ENCODE results near the gene PDE9A.

PDE9A gene

DNA sequence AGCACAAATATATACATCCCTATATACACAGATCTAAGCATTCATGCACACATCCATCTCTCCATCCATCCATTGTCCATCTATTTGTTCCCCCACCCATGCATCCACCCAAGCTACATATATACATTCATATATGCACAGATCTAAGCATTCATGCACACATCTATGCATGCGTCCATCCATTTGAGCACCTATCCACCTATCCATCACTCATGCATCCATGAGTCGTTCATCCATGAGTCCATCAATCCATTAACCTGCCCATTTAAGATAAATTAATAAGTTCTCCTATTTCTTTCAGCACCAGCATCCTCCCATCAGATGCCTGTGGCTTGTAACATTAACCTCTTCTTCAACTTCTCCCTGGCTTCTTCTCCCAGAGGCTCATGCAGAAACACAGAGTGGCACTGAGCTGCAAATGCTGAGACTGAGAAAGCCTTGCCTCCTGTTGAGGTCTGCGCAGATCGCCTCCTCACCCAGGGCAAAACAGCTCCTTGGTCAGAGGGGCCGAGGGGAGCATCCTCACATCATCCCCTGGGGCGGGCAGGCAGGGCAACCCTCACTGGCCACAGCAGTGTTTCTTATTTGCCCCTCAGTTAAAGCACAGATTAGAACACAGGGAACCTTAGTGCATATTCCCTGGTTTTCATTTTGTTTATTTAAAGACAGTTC is 17.4 kb upstream of the PDE9A start:
- Histone ChIP-seq H3K9ac (no peak overlapping the region), H3K27me3 (peaks cover 0 to 4% (median 0%) of the 10 kb centered on the region in 11 experiments; a peak in 1 of 22 replicates), H3K4me3 (no peak overlapping the region), H3K4me2 (no peak overlapping the region), H3K9me3 (replicated peaks in 1 of 11) (no peaks in the 10 kb centered on the region), H4K20me1 (peaks cover 0 to 3% (median 0%) of the 10 kb centered on the region in 11 experiments; a peak in 1 of 22 replicates), H3K27ac (no peak overlapping the region), H3K4me1 (no peaks in the 10 kb centered on the region), H3K36me3 (no peaks in the 10 kb centered on the region)
- TF ChIP-seq Cebpa-rat (IDR thresholded peaks at IDR 0.05) = no peak

DNA sequence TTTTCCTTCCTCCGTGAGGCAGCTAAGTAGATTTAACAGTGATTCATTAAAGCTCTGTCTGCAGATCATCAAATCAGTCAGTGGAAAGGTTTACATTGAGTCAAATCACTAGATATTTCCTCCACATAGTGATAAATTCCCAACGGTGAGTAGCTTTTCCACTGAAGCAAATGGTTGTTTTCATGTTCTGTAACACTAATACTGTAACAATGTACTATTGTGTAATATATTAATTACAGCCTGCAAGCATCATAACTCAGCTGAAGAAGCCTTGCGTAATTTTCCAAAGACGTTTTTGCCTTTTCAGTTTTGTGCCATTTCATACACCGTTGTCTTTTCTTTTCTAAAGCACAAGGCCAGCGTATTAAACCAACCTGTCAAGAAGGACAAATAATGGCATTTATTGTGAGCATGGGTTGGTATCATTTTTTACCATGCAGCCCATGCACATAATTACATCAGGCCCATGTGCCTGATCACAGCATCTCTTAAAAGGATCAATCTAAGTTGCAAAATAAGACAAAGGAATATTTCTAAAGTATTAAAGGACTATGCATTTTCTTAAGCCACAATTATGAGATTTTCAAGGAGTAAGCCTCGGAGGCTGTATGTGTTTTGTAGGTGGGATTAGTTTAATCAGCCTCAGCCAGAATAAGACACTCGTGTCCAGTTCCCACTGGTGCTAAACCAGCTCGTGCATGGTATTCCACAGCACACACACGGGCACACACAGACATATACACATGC is 16.7 kb upstream of the PDE9A start:
- H4K20me1 ChIP-seq = peaks cover 0 to 5% (median 0%) of the 10 kb centered on the region in 11 experiments; a peak in 1 of 22 replicates
- H3K4me3 ChIP-seq = no peak overlapping the region
- peak in 5 of 11 experiments; percentile 29 to 67 (median 53); a peak in 7 of 22 replicates for TF ChIP-seq Cebpa-rat (IDR thresholded peaks at IDR 0.05)
- no peak overlapping the region for H3K27ac ChIP-seq
- H3K9me3 ChIP-seq (replicated peaks in 1 of 11) = no peaks in the 10 kb centered on the region
- H3K4me2 ChIP-seq = no peak overlapping the region
- H3K4me1 ChIP-seq = no peaks in the 10 kb centered on the region
- H3K36me3 ChIP-seq = no peaks in the 10 kb centered on the region
- peaks cover 0 to 9% (median under 1%) of the 10 kb centered on the region in 11 experiments; a peak in 10 of 22 replicates for H3K27me3 ChIP-seq
- H3K9ac ChIP-seq = no peak overlapping the region

DNA sequence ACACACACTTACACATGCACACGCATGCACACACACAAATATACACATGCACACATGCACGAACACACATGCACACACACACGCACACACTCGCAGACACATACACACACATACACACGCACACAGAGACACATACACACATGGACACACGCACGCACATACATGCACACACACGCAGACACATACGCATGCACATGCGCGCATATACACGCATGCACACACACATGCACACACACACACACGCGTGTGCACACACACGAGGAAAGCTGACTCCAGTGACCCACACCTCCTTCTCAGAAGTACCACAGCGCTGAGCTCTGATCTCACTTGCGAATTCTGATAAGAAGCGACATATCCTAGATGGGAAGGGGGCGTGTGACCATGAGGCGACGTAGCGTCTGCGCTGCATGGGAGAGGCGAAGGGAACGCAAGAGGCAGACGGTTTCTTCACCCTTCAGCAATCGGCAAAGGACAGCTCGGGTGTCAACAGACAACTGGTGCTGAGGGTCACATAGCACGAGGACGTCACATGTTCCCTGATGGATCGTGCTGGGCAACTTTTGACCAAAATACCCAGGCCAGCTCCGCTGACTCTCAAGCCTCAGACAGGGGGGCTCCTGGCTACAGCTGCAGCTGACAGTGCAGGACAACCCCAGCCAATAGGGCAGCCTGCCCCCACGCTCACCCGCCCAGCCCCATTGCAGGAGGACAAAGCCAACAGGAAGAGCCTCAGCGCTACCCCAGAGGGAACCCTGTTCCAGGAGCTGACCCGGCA is 16.0 kb upstream of the PDE9A start:
- no peak overlapping the region for H3K4me3 ChIP-seq
- H4K20me1 ChIP-seq = peaks cover 0 to 5% (median 0%) of the 10 kb centered on the region in 11 experiments; a peak in 1 of 22 replicates
- H3K27me3 ChIP-seq = peaks cover 0 to 13% (median 5%) of the 10 kb centered on the region in 11 experiments; a peak in 11 of 22 replicates
- H3K9me3 ChIP-seq (replicated peaks in 1 of 11) = no peaks in the 10 kb centered on the region
- no peak overlapping the region for H3K27ac ChIP-seq
- H3K9ac ChIP-seq = no peak overlapping the region
- H3K4me2 ChIP-seq = no peak overlapping the region
- H3K4me1 ChIP-seq = no peaks in the 10 kb centered on the region
- H3K36me3 ChIP-seq = no peaks in the 10 kb centered on the region
- no peak for TF ChIP-seq Cebpa-rat (IDR thresholded peaks at IDR 0.05)

DNA sequence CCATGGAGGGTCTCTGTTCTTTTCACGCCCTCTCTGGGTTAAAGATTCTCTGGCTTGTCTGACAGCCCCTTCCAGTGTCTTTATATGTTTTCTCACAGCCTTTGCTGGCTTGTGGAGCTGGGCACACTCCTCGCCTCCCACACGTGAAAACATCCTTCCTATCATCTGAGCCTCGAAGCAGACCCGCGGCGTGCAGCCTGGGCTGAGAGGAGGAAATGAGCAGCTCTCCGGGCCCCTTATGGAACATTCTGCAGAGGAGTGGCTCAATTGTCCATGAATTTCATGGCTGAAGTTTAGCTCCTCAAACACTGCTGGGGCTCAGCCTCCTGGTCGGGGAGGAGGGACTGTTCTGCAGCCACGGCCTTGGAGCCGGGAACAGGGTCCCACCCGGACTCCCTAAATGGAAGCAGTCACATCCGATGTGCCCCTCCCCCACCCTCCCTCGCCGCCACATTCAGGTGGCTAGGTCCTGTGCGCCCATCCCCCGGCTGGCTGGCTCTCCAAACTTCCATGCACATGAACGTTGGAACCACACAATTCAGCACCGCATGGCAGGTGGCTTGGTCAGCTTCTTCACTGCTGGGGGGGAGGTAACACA is 15.1 kb upstream of the PDE9A start:
- no peak overlapping the region for H3K4me2 ChIP-seq
- H3K27ac ChIP-seq = no peak overlapping the region
- peaks cover 0 to 5% (median 0%) of the 10 kb centered on the region in 11 experiments; a peak in 2 of 22 replicates for H4K20me1 ChIP-seq
- peaks cover 0 to 13% (median 6%) of the 10 kb centered on the region in 11 experiments; a peak in 11 of 22 replicates for H3K27me3 ChIP-seq
- no peak overlapping the region for H3K4me3 ChIP-seq
- H3K36me3 ChIP-seq = no peaks in the 10 kb centered on the region
- TF ChIP-seq Cebpa-rat (IDR thresholded peaks at IDR 0.05) = no peak
- H3K4me1 ChIP-seq = no peaks in the 10 kb centered on the region
- H3K9me3 ChIP-seq (replicated peaks in 1 of 11) = no peaks in the 10 kb centered on the region
- H3K9ac ChIP-seq = no peak overlapping the region

DNA sequence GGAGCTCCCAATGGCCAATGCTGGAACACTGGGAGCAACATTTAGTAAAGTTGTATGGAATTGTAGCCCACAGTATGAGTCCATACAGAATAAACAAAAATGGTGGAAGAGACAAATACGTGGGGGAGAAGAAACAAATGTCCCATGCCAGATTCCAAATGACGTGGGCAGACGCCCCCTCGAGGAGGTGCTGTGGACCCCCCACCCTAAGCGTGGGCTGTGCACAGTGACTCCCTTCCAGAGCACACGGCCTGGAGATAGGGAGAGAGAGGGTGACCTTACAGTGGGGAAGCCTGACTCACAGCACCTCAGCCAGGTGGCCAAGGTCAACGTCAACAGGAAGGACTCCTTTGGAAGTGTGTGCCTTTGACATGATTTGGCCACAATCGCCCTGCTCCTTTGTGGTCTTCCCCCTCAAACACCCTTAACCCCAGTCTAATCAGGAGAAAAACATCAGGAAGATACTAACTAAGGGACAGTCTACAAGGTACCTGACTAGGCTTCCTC is 13.7 kb upstream of the PDE9A start:
- H3K4me1 ChIP-seq = no peaks in the 10 kb centered on the region
- peaks cover 0 to 16% (median 6%) of the 10 kb centered on the region in 11 experiments; a peak in 11 of 22 replicates for H3K27me3 ChIP-seq
- no peak overlapping the region for H3K4me2 ChIP-seq
- no peak overlapping the region for H3K9ac ChIP-seq
- no peak for TF ChIP-seq Cebpa-rat (IDR thresholded peaks at IDR 0.05)
- H4K20me1 ChIP-seq = peaks cover 0 to 10% (median 0%) of the 10 kb centered on the region in 11 experiments; a peak in 4 of 22 replicates
- no peaks in the 10 kb centered on the region for H3K9me3 ChIP-seq (replicated peaks in 1 of 11)
- no peaks in the 10 kb centered on the region for H3K36me3 ChIP-seq
- no peak overlapping the region for H3K27ac ChIP-seq
- H3K4me3 ChIP-seq = no peak overlapping the region

DNA sequence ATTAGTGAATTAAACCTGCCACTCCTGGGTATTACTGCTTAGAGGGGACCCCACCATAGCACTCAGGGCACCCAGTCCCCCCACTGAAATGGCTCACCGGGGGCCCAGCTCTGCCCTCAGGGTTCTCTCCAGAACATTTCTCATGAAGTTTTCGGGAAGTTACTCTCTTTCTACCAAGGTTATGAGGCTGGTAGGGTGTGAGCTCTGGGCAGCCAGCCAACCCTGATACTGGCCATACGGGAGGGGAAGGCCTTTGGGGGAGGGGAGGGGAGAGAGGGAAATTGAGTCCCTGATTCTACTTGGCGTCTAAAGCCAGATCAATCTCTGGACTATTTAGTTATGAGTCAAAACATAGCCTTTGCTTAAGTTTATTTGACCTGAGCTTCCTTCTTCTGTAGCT is 12.9 kb upstream of the PDE9A start:
- Histone ChIP-seq H4K20me1 (peaks cover 0 to 17% (median 0%) of the 10 kb centered on the region in 11 experiments; a peak in 5 of 22 replicates), H3K36me3 (no peaks in the 10 kb centered on the region), H3K9ac (no peak overlapping the region), H3K27ac (no peak overlapping the region), H3K4me3 (no peak overlapping the region), H3K9me3 (replicated peaks in 1 of 11) (no peaks in the 10 kb centered on the region), H3K4me2 (peak overlapping the region in 2 of 11 experiments; percentile 27 to 32; a peak in 1 of 22 replicates), H3K4me1 (no peaks in the 10 kb centered on the region), H3K27me3 (peaks cover 0 to 22% (median 6%) of the 10 kb centered on the region in 11 experiments; a peak in 12 of 22 replicates)
- TF ChIP-seq Cebpa-rat (IDR thresholded peaks at IDR 0.05) = no peak

DNA sequence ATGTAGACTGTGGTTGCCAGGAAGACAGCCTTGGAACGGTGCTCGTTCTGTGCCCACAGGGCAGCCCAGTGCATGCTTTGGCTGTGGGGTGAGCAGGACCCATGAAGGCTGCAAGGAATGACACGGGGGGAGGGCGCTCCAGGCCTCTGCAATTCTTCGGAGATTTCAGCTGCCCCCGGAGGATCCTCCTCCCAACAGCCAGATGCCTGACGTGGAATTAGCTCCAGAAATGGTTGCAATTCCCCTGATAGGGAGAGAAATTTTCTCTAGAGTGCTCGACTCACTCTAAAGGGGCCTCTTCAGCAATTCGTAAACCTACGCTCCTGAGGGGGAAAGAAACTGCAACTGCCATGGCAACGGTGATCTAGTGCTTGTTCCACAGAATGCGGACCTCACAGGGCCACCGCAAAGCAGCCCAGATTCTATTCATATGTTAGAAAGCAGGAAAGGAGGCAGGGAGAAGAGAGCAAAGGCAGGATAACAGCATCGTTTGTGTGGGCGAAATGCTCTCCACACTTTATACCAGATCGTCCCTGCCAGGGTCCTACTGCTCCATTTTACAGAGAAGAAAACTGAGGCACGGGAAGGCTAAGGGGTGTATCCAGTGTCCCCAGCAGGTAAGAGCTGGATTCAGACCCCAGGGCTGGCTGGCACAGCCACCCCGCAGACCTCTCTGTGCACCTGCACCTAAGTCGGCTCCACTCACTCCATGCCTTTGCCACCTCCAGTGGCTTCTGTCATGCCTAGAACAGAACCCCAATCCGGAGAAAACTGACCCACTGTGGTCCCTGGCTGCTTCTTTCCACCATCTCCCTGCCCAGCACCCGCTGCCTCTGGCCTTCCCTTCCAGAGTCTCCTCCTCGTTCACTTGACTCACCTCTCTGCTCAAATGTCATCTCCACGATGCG is 11.9 kb upstream of the PDE9A start:
- H3K36me3 ChIP-seq = no peaks in the 10 kb centered on the region

More for the DNA sequence above, 11.9 kb upstream of the PDE9A start:
- Histone ChIP-seq H3K4me3 (no peak overlapping the region), H3K9me3 (replicated peaks in 1 of 11) (no peaks in the 10 kb centered on the region), H3K9ac (no peak overlapping the region), H3K27me3 (peaks cover 0 to 22% (median 6%) of the 10 kb centered on the region in 11 experiments; a peak in 13 of 22 replicates), H3K4me1 (no peaks in the 10 kb centered on the region), H4K20me1 (peaks cover 0 to 17% (median 0%) of the 10 kb centered on the region in 11 experiments; a peak in 5 of 22 replicates), H3K4me2 (no peak overlapping the region), H3K27ac (no peak overlapping the region)
- TF ChIP-seq Cebpa-rat (IDR thresholded peaks at IDR 0.05) = no peak

Data from BLaER1 treated with 17β-estradiol and CSF1 and Interleukin-3, amounts not matched to agents 10 nM and 100 nM (cell line).